HG03378 (cell line): ENCODE data around the gene ATP11A.

Experiments
- ATAC-seq: cut with Tn5 transposase; IDR thresholded peaks from one replicate; pipeline ENCODE4 v1.9.1; 2021; ENCODE audit warnings: mild to moderate bottlenecking, moderate library complexity; ENCODE audit not compliant: unreplicated experiment

The ATP11A gene

DNA sequence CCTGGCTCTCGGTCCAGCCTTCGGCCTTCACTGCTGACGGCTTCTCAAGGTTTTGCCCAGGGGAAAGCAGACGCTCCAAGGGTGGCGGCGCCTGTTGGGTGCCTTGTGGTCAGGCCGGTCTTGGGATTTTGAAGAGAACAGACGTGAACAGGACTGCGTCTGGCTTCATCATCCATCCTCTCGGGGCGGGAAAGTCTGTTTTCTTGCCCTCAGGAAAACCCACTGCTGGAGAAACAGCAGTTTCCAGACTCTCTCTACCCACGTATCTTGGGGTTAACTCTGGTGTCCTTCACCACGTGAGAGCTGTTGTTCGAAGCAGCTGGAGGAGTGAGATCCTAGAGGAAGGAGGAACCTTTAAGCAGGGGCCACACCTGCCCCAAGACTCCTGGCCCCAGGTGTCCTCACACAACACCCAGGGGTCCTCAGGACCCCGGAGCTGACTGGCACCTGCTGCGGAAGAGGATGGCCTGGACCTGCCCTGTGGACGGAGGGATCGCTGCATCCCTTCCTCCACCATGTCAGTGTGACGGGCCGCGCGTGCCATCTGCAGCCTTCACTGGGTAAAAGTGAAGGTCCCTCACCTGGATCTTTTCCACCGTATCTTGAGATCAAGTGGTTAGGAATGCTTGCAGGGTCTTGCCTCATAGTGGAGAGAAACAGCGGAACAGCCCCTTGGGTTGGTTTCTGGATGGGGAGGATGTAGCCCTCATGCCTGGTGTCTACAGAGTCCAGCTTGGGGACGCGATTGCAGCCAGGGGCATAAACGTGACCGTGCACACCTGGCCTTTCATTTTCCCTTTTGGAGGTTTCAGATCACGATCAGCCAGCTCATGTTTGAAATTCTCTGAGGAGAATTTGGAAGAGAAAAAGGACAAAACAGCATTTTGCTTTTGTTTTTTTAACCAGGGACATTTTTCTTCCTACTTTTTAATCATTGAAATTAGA, 209.7 kb downstream of the ATP11A start:
- no peak for ATAC-seq

DNA sequence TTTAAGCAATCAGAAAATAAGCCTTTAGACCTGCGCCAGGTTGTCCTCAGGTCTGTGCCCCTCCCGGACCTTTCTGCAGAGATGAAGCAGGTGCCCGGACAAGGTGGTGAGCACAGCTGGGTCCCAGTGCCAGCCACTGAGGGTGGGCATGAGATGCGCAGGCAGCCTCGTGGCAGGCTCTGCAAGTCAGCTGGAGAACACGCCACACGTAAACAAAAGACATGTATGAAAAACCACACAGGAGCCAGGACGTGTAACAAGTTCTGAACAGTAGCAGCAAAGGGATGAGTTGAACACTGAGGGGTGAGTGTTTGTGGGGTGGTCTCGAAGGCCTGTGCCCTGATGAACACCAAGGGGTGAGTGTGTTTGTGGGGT, 210.4 kb downstream of the ATP11A start:
- no peak for ATAC-seq

DNA sequence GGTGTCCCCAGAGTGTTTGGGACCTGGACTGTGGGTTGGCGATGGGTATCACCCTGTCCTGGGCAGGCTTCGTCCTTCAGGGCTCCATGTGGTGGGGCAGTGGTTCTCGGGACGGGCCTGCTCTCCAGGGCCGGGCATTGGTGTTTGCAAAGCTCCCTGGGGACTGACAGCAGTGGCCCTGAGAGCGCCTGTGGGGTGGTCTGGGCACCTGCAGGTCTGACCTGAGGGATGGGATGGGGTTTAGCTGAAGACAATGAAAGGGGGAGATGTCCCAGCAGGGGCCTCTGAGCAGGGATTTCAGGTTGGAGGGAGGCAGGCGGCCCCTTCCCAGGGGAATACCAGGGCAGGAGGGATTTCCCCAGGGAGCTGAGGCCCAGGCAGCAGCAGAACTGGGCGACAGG, 210.9 kb downstream of the ATP11A start:
- no peak for ATAC-seq

DNA sequence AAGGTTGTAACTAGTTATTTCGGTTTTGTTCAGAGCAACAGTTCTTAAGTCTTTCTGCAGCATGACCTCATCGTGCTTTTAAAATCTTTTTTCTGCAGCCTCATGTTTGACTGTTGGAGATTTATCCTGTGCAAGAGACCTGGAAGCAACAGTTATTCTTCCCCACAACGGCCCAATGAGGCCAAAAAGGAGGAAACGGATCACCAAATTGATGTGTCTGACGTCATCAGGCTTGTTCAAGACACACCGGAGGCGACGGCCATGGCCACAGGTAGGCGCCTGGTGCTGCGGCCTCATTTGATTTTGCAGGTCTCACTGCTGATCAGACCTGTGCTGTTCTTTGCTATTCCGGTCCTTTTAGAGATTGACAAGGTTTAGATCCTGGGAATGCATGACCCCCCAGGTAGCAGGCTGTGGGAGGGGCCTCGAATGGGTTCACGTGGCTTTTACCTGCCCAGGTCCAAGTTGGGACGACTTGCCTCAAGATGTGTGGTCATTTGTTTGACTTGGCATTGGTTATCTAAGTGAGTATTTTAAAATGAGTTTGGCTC, 212.3 kb downstream of the ATP11A start:
- ATAC-seq, result no peak

DNA sequence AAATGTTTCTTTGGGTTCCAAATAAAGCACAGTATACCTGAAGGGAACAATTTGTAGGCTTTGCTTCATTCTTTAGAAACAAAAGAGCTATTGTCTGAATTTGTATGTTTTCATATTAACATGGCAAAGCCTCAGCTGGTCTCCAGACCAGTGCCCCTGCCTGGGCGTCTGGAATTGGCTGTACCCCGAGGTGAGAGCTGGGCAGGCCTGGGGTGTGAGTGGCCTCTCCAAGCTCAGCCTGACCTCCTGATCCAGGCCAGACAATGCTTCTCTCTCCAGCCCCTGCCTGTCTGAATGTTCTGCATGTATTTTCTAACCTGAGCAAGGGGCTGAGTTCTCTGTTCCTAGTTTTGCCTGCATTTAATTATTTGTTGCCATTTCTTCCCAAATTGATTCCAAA, 212.8 kb downstream of the ATP11A start:
- no peak for ATAC-seq

DNA sequence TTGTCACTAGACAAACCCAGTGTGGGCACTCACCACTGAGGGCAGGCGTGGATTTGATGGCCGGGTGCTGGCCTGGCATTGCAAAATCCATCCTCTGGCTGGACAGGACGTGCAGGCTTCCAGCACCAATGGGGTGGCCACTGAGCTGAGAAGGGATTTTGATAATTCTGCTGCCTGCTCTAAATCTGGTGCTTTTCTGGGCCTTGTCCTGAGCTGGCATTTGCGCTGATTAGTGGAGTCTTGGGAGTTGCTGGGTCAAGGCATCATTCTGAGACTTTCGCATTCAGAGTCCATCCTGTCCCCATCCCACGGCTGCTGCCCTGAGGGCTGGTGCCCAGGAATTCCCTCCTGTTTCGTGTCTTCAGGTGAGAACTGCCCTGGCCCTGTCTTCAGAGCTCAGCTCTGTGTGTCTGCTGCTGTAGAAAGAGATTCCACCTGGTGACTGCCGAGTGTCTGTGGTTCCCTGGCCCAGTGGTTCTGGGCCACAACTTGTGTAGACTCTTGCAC, 213.3 kb downstream of the ATP11A start:
- no peak for ATAC-seq

DNA sequence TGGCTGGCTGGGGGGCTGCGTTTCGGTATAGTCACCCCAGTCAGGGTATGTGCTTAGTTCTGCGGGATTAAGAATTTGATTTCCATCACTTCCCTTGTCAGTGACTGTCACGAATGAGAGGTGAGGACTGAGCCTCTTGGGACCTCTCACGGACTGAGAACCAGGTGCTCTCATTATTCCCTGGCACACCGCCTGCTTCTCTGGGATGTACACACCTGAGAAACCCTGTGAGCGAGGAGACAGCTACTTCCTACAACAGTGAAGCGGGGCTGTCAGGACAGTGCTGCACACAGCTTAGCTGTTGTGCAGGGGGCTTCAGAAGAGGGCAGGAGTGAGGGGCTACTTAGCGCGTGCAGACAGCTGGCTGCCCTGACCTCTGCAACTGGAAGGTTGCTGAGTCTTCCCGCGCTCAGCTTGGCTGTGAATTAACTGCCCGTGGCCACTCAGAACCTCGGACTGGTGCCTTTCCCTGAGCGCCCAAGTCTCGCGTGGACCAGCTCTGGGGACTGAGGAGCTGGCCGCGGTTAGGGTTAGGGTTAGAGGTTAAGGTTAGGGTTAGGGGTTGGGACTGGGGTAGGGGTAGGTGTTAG, 213.9 kb downstream of the ATP11A start:
- no peak for ATAC-seq

DNA sequence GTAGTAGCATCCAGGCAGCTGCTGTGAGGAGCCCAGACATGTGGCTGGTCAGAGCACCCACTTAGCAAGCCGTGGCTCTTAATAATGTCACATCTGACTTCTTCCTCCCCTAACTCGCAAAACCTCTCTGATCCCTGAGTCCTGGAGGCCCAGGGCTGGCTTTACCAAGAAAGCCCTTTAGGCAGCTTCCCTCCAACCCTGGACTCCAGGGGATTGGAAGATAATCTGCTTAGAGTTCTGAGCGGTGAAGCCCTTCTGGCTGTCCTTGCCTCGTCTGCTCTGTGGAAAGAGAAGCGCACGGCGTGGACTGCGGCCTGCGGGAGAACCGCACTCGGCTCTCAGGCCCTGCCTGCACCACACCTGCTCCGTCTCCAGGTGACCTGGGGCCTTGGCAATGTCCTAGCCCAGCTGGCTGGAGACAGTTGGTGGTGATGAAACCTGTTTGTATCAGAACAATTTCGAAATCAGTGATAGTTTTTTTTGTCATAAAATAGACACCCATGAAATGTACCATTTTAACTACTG, 214.7 kb downstream of the ATP11A start:
- ATAC-seq, result no peak

DNA sequence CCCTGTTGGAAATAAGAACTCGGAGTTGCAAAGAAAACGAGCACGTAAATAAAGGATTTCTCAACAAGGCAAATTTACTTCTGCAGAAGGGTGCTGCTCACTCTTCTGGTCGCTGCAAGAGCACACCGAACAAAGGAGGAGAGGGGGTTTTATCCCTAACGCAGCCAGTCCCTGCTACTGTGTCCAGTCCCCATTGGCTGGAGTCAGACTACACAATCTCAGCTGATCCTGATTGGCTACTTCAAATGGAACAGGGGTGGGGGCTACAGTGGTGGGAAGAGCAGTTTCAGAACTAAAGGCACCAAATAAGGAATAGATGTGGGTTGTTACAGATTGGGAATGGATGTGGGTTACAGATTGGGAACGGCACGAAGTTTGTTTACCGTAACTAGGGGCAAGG, 215.2 kb downstream of the ATP11A start:
- ATAC-seq, result no peak

DNA sequence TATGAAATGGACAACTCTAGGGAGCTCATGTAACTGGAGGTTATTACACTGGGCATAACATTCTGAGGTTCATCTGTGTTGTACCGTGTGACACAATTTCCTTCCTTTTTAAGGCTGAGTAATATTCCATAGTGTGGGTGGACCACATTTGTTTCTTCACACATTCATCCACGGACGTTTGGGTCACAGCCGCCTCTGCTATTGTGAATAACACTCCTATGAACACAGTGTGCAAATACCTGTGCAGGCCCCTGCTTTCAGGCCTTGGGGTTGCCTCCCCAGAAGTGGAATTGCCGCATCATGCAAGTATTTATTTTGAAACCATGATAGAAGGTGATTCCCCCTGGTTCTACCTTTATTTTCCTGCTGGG, 215.8 kb downstream of the ATP11A start:
- ATAC-seq, result no peak

DNA sequence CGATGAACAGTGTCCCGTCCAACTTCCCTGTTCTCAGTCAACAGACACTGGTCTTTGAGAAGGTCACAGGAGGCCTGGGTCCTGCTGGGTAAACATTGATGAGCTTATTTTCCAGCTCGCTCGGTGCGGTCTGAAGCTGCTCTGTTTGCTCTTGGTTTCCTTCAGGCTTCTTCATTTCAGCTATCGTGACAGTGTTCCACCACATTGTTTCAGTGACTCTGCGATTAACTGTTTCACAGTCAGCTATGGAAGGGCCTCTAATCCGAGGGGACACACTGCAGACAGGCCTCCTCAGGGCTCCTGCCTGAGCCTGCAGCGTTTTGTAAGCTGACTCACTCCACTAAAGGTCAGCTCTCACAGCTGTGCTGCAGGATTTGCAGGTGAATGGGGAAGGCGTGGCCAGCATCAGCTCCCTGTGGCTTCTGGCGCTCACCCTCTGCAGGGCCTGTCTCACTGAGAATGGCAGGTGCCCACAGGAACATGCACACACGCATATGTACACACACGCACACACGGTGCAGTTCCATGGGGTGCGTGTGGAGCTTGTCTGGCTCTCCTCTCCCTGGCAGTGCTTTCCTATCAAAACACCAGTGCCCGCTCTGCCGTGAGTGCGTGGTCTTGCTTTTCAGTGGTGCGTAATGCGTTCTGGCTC, 216.3 kb downstream of the ATP11A start:
- no peak for ATAC-seq

DNA sequence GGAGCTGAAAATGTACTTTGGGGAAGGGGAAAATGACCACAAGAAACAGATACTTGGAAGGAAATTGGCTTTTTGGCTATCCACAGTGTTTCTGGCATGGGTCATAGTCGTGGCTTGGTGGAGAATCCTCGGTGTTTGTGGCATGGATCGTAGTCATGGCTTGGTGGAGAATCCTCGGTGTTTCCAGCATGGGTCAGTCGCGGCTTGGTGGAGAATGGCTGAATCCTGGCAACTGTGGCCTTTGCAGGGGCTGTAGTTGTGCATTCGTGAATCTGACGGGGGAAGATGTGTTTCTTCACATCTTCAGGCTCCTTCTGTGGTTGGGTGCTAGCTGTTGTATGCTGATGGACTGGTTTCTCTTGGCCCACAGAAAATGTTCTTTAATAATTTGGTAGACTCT, 217.4 kb downstream of the ATP11A start:
- ATAC-seq, result no peak

DNA sequence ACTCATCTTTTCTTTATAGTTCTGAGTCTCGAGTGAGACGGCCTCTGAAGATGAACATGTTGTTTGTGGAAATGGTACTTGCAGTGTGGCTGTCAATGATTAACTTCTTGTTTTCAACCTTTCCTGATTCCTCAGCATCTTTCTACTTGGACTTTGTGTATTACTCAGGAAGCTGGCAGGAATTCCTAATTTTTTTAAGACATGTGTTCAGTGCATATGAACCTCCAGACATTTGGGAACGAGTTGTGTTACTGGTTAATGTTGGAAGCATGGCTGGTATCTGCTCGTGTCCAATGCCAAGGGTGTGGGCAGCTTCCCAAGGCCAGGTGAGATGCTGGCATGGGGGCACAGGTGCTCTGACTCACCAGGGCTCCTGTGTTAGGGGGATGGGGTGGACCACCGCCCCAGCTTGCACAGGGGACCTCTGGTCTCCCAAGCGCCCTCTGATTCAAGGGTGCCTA, 218.1 kb downstream of the ATP11A start:
- ATAC-seq, result no peak

DNA sequence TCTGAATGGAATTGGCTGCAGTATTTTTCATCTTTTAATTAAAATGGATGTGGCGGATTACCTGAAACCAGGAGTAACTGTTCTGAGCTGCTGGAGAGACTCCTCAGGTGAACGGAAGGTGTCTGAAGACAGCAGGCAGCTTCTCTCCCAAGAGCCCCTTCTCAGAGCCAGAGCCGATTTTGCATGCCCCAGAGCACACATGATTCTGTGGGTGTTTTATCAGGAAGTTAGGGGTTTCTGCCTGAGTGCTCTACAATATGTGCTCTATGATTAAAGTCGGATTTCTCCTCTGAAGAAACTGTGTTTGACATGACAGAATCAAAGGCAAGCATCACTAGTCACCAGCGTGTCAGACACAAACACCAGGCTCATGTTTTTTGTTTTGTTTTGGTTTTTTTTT, 218.5 kb downstream of the ATP11A start:
- ATAC-seq, result no peak

DNA sequence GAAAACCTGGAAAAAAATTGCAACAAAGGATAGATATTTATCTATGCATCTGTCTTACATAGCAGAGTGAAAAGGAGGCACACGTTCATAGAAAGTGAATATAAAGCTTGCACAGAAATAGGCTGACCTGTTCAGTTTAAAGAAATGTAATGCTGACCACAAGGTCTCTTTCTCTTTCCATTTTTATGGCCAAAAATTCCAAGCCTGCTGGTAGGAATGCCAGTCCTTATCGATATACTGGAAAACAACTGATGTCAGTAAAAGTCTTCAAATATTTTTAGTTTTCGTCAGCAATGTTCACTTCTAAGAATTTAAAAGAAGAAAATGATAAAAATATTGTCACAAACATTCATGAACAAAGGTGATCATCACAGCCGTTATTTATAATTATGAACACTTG, 220.2 kb downstream of the ATP11A start:
- ATAC-seq, result no peak

DNA sequence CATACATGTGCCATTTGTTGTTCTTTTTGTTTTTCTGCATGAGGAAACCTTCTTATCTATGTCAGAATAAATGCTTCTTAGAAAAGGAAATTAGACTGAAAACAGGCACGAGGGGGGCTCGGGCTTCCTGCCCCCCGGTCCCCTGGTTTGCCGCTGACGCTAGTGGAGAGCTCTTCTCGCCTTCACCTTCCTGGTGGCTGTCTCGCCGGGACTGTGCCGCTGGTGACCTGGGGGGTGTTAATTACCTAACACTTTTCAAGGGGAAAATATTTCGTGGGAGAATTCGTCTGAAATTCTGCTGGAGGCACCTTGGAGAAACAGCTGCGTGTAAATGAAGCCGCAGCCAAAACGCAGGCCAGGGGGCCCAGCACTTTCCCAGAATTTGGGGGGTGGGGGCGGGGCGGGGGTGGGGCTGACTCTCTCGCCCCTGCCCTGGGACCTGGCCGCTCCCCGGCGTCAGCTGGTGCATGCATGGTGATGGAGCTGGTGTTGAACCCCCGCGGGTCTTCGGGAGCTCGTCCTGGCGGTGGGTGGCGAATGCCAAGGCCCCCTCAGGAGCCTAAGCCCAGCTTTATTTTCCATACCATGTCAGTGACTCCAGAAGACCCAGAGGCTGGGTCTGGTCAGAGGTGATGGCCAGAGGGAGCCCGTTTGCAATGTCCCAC, 220.9 kb downstream of the ATP11A start:
- no peak for ATAC-seq

DNA sequence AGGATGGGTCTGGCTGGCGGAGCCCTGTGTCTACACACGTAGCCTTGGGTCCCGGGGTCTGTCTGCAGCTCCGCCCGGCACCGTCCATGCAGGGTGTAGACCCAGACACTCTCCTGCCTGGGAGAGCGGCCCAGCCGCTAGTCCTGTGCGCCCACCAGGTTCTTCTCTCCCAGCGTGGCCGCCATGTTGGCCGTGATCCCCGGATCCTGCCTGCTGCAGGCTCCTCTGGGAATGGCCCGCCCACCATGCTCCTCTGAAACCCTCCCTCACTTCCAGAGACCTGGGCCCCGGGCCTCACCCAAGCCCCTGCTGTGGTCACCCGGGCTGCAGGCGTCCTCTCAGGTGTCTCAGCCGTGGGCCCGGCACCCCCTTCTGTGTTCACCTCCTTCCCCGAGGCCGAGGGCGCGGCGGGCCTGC, 221.5 kb downstream of the ATP11A start:
- ATAC-seq, result no peak

DNA sequence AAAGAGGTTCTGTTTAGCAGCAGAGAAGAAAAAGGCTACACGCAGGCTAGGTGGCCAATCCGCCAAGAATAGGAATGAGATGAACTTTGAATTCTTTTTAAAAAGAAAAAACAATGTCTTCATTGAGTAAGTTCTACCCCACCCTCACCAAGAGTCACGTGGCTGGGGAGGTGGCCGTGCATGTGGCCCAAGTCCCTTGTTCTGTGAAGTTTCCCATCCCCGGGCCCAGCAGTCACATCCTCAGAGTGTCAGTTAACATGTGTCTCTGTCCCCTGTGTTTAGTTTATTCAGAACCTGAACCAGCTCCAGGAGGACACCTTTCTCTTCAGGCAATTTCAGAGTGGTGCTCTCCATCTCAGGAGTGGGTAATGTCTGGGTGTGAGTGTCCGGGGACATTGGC, 222.0 kb downstream of the ATP11A start:
- ATAC-seq, result no peak

DNA sequence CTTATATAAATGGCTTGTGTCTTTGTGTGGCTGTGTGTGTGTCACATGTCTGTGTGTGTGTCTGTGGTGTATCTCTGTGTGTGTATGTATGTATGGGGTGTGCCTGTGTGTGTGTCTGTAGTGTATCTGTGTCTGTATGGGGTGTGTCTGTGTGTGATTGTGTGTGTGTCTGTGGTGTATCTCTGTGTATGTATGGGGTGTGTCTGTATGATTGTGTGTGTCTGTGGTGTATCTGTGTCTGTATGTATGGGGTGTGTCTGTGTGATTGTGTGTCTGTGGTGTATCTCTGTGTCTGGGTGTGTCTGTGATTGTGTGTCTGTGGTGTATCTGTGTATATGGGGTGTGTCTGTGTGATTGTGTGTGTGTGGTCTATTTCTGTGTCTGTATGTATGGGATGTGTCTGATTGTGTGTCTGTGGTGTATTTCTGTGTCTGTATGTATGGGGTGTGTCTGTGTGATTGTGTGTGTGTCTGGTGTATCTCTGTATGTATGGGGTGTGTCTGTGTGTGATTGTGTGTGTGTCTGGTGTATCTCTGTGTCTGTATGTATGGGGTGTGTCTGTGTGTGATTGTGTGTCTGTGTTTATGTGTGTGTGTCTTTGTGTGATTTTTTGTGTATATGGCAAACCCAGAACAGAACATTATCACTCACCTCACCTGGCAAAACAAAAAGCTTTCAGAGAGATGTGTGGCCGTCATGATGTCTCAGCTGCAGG, 223.0 kb downstream of the ATP11A start:
- no peak for ATAC-seq

DNA sequence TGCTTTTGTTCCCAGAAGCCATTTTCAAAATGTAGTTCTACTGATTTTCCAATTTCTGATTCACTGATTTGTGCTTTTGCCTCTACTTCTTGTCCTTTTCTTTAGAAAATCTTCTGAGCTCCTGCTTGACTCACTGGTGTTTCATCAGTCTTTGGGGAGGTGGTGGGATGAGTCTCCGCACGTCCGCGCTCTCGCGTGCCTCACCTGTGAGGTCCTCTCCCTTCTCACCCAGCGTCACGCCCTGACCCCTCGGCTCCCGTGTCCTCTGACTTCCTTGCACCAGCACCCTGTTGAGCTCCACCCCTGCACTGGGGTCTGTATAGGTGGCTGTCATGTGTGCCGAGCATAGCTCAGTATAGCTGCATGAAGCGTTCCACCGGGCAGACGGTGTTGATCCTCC, 226.5 kb downstream of the ATP11A start:
- no peak for ATAC-seq
